Stimulated activated CD4-positive, alpha-beta T cell treated with anti-CD3 and anti-CD28 coated beads, Interleukin-15, amount 100 ng/mL, for 1 hour (primary cell): Measurements from ENCODE around the gene AGMAT.

Source experiments
- DNase-seq, 2 donors: peaks; one replicate each; pipeline ENCODE4 v3.0.0-alpha.2; 2020; ENCODE audit warnings: low read depth in 1 of 2, low spot score in 1 of 2

The AGMAT gene

GRCh38 chr1:15568387-15569073, 16.3 kb downstream of the AGMAT start:
- DNase-seq = no peak

DNA sequence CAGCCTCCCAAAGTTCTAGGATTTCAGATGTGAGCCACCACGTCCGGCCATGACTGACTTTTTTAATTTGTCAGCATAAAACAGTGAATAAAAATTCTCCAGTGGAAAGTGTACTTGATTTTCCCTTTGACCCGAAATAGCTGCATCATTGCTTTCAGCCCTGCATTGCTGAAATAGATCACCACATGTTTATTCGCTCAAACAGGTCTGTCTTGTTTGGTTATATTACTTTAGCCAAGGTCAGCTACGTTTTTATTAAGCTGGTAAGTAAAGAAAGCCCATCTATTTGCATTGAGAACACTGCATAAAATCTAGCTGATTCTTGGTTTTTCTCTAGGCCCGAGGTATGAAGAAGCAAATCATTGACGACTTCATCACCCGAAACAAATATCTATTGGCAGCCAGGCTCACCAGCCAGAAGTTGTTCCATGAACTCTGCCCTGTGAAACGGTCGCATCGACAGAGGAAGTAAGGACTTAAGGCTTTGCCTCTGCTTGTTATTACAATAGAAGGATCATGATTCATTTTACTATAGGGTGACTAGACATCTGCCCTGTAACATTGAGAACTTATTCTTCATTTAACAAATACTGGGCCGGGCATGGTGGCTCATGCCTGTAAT, 25.6 kb downstream of the AGMAT start:
- DNase-seq = no peak

- DNase-seq = no peak
Measured at GRCh38 chr1:15558516-15558915, 26.3 kb downstream of the AGMAT start.

DNA sequence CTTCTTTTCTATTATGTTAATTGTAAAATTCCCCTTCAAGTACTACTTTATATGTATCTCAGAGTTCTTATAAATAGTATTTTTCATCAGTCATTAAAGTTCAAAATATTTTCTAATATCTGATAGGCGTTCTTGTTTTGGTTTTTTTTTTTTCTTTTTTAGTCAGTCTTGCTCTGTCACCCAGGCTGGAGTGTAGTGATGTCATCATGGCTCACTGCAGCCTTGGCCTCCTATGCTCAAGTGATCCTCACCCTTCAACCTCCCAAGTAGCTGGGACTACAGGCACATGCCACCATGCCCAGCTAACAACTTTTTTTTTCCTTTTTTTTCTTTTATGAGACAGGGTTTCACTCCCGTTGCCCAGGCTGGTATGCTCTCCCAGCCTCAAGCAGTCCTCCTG, 27.3 kb downstream of the AGMAT start:
- DNase-seq = no peak

DNA sequence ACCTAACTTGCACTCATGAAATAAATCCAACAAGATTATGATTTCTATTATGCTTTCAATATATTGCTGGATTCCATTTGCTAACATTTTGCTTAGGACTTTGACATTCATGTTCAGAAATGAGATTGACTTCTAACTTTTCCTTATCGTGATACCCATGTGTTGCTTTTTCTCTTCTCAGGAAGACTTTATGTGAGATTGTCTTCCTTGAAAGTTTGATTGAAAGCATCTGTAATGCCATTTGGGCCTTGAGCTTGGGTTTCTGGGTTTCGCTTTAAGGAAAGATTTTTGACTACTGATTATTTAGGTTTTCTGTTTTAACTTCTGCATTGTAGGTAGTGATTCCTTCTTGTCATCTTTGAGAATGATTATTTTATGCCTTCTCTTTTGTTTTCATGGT, 27.8 kb downstream of the AGMAT start:
- no peak for DNase-seq

DNA sequence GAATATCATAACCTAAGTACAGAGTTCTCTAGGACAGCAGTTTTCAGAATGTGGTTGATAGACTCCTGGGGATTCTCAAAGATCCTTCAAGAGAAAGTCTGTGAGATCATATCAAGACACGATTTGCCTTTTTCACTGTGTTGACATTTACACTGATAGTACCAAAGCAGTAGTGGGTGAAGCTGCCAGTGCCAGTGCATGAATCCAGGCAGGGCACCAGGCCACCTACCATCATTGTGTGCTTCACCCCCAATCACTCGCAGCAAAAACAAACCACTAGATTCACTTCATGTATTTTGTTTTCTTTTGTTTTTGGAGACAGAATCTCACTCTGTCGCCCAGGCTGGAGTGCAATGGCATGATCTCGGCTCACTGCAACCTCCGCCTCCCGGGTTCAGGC, 34.3 kb downstream of the AGMAT start:
- no peak for DNase-seq

DNA sequence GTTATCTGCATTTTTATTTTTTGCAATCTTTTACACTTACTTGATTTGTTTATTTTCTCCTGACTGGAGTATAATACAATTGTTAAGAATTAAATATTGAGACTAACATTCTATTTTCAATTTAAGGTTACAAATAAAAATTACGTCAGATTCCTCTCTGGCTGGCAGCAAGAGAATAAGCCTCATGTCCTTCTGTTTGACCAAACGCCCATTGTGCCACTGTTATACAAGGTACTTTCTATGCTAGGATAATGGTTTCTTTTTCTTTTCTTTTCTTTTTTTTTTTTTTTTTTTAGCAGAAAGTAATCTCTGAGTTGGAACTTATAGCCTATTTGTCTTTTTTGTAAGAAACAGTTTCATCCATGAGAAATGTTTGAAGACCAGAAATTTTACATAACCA, 38.2 kb downstream of the AGMAT start:
- no peak for DNase-seq

- no peak for DNase-seq
Measured at GRCh38 chr1:15543589-15544568, 41.0 kb downstream of the AGMAT start.

GRCh38 chr1:15543251-15543588, 41.6 kb downstream of the AGMAT start:
- DNase-seq = no peak

DNA sequence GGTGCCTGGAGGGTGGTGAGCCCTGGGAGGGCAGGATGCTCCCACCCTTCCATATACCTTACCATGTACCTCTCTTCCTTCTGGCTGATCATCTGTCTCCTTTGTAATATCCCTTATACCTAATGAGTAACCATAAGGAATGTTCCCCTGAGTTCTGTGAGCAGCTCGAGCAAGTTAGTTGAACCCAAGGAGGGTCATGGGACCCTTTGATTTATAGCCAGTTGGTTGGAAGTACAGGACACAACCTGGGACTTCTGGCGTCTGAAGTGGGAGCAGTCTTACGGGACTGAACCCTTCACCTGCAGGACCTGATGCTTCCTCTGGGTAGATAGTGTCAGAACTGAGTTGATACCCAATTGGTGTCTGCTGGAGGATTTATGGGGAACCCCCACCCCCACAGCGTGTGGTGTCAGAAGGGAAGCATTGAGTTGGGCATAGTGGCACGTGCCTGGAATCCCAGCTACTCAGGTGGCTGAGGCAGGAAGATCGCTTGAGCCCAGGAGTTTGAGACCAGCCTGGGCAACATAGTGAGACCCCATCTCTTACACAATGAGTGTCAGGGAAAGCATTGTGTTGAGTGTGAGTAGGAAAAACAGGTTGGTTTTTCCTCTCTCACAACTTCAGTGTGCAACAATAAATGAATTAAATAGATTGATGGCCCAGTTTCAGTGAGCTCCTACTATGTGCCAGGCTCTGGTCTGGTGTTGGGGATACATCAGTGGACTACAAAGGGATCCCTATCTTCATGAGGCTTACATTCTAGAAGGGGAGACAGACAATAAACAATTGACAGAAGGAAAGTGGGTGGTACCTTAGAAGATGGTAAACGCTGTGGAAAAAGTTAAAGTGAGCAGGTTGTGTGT, 42.2 kb downstream of the AGMAT start:
- no peak for DNase-seq

DNA sequence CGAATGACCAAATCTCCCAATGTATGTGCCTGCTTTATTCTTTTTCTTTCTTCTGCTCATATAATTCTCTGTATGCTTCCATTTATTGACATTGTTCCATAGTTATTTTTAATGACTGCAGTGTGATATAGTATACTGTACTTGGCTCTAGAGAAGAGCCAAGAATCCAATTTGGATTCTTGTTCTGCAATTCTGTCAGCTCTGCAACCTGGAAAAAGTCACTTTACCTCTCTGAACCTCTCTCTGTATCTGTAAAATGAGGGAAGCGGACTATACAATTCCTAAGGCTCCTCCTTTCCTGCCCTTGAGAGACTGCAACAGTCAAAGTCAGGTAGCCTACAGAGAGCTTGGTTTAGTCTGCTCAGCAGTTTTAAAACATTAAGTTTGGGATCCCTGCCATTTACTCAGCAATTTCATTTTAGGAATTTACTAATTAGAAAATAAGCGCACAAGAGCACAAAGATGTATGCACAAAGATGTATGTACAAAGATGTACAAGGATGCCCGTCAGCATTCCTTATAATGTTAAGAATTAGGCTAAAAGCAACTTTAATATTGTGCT, 43.5 kb downstream of the AGMAT start:
- DNase-seq = no peak

DNA sequence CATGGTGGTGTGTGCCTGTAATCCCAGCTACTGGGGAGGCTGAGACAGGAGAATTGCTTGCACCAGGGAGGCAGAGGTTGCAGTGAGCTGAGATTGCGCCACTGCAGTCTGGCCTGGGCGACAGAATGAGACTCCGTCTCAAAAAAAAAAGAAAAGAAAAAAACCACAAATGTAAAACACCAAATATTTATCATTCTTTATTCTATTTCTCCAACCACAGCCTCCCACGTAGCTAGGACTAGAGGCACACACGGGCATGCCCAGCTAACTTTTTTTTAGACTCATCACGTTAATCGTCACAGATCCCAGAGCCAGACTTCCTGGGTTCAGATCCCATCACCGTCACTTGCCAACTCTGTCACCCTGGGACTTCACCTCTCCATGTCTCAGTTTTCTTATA, 44.7 kb downstream of the AGMAT start:
- DNase-seq = no peak

- no peak for DNase-seq
Measured at GRCh38 chr1:15538771-15539170, 46.1 kb downstream of the AGMAT start.

GRCh38 chr1:15531682-15532081, 53.2 kb downstream of the AGMAT start:
- no peak for DNase-seq

DNA sequence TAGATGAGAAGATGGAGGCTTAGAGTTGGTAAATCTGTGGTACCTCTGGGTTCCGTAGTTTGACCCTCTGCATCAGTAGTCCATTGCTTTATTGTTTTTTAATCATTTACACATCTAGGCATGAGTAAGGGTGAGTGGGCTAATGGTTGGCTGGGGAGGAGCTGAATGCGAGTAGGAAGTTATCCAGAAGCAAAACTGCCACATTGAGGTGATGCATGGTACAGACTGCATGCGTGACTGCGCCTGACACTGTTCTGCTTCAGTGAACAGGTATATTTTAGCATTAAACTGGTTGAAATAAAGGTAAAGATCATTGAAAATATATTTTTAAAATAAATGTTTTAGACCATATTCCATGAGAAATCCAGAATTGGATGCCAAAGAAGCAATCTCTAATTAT, 53.8 kb downstream of the AGMAT start:
- DNase-seq = no peak

GRCh38 chr1:15526490-15527339, 58.1 kb downstream of the AGMAT start, which contains the start of gene DNAJC16:
DNAJC16 (plus strand) TSS chr1:15526848; CDS start chr1:15529106, 2,258 bp downstream.
- peak; percentile 84 to 92 for DNase-seq

DNA sequence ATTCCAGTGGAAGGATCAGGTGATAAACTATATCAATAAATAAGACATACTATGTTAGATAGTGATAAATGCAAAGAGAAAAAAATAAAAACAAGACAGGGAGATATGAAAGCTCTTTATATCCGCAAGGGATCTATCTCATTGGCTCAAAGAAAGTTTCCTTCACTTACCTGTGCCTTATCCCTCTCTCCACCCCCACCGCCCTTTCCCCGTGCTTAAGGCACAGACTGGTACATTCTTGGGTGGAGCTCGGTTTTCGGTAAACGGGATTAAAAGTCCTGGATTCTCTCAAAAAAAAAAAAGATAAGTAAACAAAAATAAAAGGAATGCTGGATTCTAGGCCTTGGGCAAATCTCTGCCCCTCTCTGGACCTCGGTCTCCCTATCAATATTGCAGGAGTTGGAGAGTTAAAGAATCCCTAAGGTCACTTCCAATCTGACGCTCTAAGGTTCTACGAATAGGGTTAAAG, 58.8 kb downstream of the AGMAT start:
- no peak for DNase-seq

DNA sequence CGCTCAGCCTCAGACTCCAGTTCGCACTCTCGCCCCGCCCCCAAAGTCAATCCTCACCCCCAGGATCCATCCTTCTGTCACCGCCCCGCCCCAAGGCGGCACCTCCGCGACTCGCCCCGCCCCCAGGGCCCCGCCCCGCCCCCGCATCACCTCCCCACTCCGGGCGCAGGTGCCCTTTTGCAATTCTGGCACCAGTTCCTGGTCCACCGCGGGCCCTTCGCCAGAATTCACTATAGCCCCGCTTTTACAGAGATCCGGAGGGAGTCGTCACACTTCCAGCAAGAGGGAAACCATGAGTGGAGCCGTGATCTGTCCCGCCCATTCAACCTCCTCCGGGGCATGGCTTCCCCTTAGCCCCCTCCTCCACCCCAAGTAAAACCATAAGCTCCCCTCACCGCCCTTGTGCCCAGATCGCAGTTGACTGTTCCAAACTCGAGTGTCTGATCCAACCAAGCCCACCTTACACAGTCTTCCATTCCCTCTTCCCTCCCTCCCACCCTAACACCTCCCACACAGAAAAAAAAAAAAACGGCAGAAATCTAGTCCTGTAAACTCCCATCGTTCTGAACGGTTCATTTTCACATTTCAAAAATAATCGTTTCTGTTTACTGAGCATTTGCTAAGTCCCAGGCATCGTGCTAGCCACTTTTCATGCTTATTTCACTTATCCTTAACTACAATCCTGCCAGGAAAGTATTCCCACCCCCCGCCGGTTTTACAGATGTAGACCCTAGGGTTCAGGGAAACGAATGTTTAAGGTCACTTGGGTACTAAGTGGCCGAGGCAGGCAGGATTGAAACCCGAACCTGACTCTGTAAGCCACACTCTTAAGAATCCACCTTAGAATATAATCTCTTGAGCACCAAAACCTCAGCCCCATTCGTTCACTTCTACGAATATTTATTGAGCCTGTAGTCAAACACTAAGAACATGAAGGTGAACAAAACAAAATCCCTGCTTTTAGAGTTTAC, 59.5 kb downstream of the AGMAT start:
- DNase-seq = no peak
